Amygdala (tissue), 56 donors: ENCODE measurements around the gene ABLIM2.

Experiments used
- DNase-seq, 56 donors: peaks; one replicate each; lab custom pipeline; 2025; lab: John Stamatoyannopoulos, UW

ABLIM2 gene

DNA sequence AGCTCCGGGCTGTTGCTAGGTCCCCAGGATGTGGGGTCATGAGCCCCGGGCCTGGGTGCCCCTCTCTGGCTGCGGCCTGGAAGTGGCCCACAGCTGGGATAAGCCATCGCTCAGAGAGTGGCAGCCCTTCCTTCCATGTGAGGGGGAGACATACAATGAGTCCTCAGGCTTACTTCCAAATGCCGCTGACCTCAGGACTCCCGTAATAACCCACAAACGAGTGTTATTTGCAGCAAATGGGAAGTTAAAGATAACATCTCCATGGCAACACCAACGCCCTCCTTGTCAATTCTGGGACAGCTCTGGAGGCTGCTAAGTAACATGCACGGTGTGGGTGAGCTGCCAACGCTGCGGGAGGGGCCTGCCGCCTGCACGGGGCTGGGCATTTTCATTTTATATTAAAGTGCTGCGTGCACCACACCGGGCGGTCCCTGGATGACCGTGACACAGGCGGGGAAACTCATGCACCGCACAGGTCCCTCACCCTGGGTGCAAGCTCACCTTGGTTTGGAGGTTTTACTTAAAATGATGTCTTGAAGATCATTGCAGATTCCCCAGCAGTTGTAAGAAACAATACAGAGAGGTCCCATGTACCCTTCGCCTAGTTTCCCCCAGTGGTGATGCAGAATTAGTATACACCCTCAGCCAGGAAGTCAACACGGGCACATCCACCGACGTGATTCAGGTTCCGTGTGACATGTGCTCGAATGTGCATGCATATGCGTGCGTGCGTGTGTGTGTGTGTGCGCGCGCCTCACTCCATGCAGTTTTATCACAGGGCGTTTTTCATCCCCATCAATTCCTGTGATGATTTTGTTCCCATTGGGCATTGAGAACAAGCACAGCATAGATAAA, 79.4 kb downstream of the ABLIM2 start:
- DNase-seq: peak in 16 of 56 donors; percentile 19 to 62 (median 38)

- DNase-seq: no peak
Measured at GRCh38 chr4:8078610-8079015, 80.0 kb downstream of the ABLIM2 start.

- no peak for DNase-seq
Measured at GRCh38 chr4:8078109-8078494, 80.5 kb downstream of the ABLIM2 start.

DNA sequence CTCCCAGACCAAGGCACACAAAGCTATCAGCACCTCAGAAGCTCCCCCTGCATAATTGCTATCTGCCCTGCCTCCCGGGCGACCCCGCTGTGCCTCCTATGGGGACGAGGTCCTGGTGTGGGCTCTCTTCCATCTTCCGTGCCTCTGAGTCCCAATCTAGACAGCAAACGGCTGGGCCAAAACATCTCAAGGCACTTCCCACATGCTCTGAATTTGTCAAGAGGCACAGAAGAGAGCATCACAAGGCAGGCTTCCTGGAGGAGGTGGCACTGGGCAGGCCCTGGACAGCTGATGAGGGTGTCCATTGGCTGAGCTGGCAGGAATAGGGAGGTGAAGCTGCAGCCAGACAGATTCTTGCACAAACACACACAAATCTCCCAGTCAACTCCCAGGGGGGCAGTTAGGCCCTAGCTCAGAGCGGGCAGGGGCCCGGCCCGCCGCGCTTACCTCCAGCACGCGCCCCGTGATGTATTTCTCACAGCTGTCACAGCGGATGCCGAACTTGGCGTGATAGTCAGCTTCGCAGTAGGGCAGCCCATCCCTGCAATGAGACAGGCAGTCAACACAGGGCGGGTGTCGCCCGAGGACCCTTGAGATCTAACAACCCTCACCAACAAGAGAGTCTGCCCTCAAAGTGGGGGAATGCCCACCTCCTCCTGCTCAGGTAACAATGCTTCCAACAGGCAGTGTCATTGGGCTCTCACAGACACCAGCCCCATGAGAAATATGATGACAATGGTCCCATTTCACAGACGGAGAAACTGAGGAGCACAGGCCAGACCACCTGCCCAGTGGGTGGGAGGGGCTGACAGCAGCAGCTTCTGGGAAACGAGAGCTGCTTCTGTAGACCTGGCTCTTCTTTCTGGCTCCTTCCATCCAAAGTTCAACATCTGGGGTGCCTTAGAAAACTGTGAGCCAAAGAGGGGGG, 81.2 kb downstream of the ABLIM2 start:
- no peak for DNase-seq

GRCh38 chr4:8076023-8076422, 82.6 kb downstream of the ABLIM2 start:
- DNase-seq: no peak

DNA sequence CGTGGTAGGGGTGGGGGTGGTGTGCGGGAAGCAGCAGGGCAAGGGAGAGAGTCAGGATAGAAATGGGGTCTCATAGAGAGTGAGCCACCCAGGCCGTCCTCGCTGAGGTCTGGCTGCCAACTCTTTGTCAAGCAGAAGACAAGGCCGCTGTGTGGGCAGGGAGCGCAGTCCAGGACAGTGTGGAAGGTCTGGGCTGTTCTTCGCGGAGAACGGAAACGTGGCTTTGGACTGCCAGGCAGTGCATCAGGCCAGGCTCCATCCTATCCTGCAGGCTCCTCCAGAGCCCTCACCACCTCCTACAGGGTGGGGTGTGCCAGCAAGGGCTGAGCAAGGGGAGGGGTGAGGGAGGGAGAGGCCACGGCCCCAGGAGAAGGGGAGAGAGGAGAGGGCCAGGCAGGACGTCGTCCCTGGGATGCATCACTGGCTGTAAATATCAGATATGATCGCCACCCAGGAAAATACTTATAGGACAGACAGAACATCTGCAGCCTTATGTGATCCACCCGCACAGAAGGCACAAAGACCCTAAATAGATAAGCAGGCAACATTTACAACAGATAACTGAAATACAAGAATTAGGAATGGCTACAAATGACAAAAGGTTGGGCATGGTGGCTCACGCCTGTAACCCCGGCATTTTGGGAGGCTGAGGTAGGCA, 85.3 kb downstream of the ABLIM2 start:
- DNase-seq: no peak

DNA sequence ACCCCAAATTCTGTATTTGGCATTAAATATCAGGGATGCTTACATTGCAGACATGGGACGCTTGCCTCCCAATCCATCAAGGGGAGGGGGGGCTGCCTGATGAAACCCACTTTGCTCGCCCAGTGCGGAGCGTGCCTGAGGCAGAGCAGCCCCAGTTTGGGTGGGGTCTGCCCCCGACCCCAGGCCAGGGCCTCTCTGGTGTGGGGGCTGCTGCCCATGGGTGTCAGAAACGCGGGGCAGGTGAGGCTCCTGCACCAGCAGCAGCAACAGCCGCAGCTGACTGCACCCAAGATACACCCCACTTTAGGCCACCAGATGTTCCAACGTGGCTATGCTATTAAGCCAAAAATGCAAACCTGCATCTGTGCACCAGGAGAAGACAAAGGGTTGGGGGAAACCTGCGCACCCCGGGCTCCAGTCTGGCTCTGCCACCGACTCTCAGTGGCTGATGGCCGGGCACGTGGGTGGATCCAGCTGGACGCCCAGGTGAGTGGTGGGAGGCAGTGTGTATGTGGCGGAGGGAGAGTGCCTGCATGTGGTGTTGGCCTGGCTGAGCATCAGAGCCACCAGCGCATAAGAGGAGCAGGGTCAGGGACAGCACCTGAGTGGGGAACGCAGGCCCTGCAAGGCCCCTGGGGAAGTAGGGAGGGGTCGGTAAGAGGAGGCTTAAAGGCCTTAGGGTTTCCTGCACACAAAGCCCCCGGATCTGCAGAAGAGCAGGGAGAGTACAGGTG, 86.2 kb downstream of the ABLIM2 start:
- no peak for DNase-seq

GRCh38 chr4:8071766-8072165, 86.8 kb downstream of the ABLIM2 start:
- DNase-seq: peak in 1 of 56 donors; percentile 17

GRCh38 chr4:8070736-8071718, 87.6 kb downstream of the ABLIM2 start:
- peak in 5 of 56 donors; percentile 25 to 59 (median 36) for DNase-seq

DNA sequence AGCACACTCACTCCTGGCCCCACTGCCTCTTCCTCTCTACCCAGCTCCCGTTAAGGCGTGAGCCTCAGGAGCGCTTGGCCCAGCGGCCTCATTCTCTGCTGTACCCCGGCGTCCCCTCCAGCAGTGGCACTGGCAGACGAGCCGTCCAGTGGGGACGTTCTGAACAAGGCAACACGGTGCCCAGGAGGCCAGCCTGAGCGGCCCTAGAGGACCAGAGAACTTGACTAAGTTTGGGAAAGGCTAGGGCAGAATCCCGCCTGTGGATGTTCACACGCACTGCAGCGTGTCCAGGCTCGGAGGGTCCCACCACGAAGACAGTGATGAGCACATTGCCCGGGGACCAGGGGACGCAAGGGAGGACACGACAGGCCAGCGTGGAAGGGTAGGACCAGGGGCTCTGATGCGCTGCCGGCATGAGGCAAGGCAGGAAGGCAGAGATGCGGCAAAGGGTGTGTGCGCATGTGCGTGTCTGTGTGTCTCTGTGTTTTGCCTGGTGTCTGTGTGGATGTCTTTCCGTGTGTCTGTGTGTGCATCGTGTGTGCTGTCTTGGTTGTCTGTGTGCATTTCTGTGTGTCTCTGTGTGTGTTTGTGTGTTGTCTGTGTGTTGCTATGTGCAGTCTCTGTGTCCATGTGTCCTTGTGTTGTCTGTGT, 89.4 kb downstream of the ABLIM2 start:
- no peak for DNase-seq

- DNase-seq: no peak
Measured at GRCh38 chr4:8067945-8068896, 90.4 kb downstream of the ABLIM2 start.

DNA sequence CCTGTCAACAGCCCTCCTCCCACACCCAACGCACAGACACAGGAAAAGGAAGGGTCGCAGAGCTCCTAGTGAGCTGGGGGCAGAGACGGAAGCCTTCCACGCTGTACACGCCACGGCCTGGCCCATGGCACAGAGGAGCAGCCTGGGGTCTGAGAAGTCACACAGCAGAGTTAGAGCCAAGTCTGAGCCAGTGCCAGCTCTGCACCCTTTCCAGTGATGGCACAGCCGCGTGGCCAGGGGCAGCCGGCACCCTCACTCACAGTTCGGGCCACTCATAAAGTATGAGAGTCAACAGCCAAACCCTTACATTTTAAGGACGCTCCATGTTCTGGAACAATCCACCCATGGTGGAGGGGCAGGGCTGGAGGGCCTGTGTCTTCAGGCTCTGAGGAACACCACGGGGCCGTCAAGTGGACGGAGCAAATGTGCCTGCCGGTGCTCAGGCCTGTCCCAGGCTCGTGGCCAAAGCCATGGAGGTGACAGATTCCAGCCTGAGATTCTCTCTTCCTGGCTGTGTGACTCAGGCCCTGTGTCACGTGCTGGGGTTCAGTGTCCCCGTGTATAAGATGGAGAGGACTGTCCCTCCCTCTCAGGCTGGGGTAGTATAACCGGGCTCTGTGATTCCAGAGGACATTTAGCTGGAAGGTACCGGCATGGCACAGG, 91.2 kb downstream of the ABLIM2 start:
- no peak for DNase-seq

GRCh38 chr4:8066336-8066931, 92.2 kb downstream of the ABLIM2 start:
- DNase-seq: no peak

DNA sequence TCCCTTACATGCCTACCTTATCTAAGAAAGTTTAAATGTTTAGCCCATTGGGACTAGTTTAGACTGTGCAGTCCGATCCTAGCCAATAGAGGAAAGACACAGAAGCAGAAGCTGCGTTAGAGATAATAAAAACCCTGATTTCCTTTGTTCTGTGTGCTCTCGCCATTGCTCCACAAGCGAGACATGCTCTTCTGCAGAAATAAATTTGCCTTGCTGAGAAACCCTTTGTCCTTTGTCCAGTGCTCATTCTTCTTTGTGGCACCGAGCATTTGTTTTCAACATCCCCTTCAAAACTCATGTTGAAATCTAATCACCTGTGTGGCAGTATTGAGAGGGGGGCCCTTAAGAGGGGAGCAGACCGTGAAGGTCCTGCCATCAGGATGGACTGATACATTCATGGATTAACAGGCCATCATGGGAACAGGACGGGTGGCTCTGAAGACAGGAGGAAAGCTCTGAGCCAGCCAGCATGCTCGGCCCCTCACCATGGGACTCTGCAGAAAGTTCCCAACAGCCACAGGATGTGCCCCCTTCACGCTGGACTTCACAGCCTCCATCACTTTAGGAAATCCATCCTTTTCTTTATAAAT, 94.5 kb downstream of the ABLIM2 start:
- DNase-seq: no peak

DNA sequence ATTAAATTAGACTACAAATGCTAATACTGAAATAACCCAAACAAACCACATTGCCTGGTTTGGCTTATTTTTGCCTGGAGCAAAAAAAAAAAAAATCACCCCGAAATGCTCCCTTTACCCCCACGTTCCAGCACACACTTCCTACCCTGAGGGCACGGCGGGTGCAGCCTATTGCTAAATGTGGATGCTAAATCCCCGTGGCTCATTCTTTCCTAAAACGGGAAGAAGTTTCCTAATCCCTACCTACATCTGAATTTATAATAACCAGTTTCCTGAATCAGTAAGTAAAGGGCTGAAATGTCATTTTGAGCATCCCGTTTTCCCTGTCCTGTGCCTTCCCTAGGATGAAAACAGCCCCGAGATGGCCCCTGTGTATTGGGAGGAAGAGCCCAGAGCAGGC, 97.0 kb downstream of the ABLIM2 start:
- no peak for DNase-seq

DNA sequence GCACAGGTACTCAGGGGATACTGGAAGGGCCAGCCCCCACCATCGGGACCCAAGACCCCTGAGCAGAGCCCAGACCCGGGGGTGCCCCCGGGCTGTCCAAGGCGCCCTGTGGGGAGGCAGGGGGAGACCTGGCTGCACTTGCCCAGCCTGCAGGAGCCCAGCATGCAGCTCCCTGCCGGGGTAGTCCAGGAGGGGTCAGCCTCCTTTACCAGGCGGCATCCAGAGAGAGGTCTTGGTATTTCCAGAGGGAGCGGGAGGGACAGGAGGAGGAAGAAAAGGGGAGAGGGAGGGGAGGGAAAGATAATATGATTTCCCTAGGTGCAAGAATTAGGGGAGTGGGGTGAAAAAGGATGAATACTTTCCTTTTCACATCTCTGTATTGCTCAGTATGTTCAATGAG, 97.5 kb downstream of the ABLIM2 start:
- DNase-seq: no peak
